H1 (cell line): Measurements from ENCODE around the gene USP3. TPM values are rescaled to one million over a fixed set of nuclear protein-coding genes. Genes with fewer than 3 reads are reported as not detected.
A peak's percentile ranks its signal among the peaks of the same experiment; 100 is the strongest.

Experiments used
- CBX5 ChIP-seq: fragments of 300-800, 300-1000 bp; sonication (generic); IDR thresholded peaks from 2 replicates; pipeline ENCODE4 v1.7.1; 2016; ENCODE audit warnings: antibody characterized with exemption, low read length, low read depth
- GABPA ChIP-seq: IDR thresholded peaks from 2 replicates; pipeline ENCODE4 v1.6.1; 2011; ENCODE audit warnings: mild to moderate bottlenecking, low read length, moderate library complexity, borderline replicate concordance; ENCODE audit not compliant: insufficient read depth
- JUND ChIP-seq: IDR thresholded peaks from 2 replicates; pipeline ENCODE4 v1.6.1; 2011; ENCODE audit warnings: mild to moderate bottlenecking, improper control_type of control experiment, low read length
- POU5F1 ChIP-seq: IDR thresholded peaks from 2 replicates; pipeline ENCODE4 v1.6.1; 2011; ENCODE audit warnings: low read depth, mild to moderate bottlenecking, low read length, moderate library complexity
- RXRA ChIP-seq: IDR thresholded peaks from 2 replicates; pipeline ENCODE4 v1.6.1; 2011; ENCODE audit warnings: low read depth, mild to moderate bottlenecking, low read length, moderate library complexity; ENCODE audit not compliant: insufficient read depth
- polyA plus RNA-seq, 7 experiments: library from polyadenylated mRNA; depleted of rRNA in 3 of 7; stranded (reverse) in 5 of 7; unstranded in 2 of 7; fragments of >200 nt in 5 of 7; fragments of 200-250 nt in 2 of 7; gene quantifications; 1 replicate in 5 of 7; 2 replicates in 1 of 7; 4 replicates in 1 of 7; pipeline versions ENCODE4 v1.2.1 to v1.2.3, GENCODE V29; 2011 to 2013; ENCODE audit warnings: missing spikeins in 2 of 7, mixed read lengths in 2 of 7
- total RNA-seq: library from RNA; stranded (reverse); fragmentation: NEBNext Ultra II Directional; extraction: Animal tissue kit (Norgen Biotek cat#: 25700); gene quantifications from 2 replicates; pipeline ENCODE4 v1.2.1, GENCODE V29; 2021
- TF ChIP-seq, protein P1 (sequence below): fragments of 300-600 bp; sonication (generic); IDR thresholded peaks from 2 replicates; pipeline ENCODE4 v1.7.1; 2012; ENCODE audit warnings: low read length, moderate library complexity, mild to moderate bottlenecking, inconsistent platforms; ENCODE audit not compliant: insufficient replicate concordance
- TF ChIP-seq, protein P2 (sequence below), 3 experiments: IDR thresholded peaks; 1 replicate in 2 of 3; 2 replicates in 1 of 3; pipeline versions ENCODE4 v1.5.1 to v1.6.1; 2011; ENCODE audit warnings: low read length in 3 of 3, mild to moderate bottlenecking in 3 of 3, inconsistent platforms in 2 of 3, low read depth in 1 of 3, moderate library complexity in 1 of 3; ENCODE audit not compliant: insufficient read depth in 1 of 3; ENCODE audit errors: control extremely low read depth in 1 of 3

USP3 gene
- total and polyA plus RNA-seq, 2 of the 8 experiments (the other 6 are each of a cell fraction or from before 2014, with no cell fraction given): 15.5 to 16.2 TPM

DNA sequence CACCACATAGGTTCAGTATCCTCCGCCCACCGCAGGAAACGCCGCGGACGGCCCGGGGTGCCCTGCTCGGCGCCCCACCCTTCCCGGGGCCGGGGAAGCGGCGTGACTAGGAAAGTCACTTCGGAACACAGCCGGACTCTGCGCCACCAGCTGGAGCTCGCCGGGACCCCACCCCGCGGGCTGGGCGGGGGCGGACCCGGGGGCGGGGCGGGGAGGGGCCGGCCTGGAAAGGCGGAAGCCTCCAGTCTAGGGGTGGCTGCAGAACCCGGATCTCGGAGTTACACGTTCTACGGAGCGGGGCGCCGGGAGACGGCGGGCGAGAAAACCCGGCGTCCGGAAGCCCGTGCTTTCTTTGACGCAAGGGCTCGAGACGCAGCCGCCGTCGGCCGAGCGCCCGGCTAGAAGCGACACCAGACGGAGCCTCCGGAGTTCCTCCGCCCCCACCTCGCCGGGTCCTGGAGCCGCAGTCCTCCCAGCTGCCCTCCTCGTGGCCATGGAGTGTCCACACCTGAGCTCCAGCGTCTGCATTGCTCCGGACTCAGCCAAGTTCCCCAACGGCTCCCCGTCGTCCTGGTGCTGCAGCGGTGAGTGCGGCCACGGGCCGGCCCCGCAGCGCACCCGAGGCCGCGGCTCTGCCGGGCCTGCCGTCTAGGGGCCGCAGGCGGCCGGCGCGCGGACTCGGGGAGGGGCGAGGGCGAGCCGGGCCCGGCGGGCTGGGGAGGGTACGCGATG is at the start of gene USP3 (continued):
- TF ChIP-seq CBX5 (no peak), JUND (peak; percentile 56), POU5F1 (no peak), GABPA (peak; percentile 53; the same call in 1 of the 2 replicates), RXRA (peak; percentile 56; the same call in 1 of the 2 replicates)
- TF ChIP-seq, protein P1, sequence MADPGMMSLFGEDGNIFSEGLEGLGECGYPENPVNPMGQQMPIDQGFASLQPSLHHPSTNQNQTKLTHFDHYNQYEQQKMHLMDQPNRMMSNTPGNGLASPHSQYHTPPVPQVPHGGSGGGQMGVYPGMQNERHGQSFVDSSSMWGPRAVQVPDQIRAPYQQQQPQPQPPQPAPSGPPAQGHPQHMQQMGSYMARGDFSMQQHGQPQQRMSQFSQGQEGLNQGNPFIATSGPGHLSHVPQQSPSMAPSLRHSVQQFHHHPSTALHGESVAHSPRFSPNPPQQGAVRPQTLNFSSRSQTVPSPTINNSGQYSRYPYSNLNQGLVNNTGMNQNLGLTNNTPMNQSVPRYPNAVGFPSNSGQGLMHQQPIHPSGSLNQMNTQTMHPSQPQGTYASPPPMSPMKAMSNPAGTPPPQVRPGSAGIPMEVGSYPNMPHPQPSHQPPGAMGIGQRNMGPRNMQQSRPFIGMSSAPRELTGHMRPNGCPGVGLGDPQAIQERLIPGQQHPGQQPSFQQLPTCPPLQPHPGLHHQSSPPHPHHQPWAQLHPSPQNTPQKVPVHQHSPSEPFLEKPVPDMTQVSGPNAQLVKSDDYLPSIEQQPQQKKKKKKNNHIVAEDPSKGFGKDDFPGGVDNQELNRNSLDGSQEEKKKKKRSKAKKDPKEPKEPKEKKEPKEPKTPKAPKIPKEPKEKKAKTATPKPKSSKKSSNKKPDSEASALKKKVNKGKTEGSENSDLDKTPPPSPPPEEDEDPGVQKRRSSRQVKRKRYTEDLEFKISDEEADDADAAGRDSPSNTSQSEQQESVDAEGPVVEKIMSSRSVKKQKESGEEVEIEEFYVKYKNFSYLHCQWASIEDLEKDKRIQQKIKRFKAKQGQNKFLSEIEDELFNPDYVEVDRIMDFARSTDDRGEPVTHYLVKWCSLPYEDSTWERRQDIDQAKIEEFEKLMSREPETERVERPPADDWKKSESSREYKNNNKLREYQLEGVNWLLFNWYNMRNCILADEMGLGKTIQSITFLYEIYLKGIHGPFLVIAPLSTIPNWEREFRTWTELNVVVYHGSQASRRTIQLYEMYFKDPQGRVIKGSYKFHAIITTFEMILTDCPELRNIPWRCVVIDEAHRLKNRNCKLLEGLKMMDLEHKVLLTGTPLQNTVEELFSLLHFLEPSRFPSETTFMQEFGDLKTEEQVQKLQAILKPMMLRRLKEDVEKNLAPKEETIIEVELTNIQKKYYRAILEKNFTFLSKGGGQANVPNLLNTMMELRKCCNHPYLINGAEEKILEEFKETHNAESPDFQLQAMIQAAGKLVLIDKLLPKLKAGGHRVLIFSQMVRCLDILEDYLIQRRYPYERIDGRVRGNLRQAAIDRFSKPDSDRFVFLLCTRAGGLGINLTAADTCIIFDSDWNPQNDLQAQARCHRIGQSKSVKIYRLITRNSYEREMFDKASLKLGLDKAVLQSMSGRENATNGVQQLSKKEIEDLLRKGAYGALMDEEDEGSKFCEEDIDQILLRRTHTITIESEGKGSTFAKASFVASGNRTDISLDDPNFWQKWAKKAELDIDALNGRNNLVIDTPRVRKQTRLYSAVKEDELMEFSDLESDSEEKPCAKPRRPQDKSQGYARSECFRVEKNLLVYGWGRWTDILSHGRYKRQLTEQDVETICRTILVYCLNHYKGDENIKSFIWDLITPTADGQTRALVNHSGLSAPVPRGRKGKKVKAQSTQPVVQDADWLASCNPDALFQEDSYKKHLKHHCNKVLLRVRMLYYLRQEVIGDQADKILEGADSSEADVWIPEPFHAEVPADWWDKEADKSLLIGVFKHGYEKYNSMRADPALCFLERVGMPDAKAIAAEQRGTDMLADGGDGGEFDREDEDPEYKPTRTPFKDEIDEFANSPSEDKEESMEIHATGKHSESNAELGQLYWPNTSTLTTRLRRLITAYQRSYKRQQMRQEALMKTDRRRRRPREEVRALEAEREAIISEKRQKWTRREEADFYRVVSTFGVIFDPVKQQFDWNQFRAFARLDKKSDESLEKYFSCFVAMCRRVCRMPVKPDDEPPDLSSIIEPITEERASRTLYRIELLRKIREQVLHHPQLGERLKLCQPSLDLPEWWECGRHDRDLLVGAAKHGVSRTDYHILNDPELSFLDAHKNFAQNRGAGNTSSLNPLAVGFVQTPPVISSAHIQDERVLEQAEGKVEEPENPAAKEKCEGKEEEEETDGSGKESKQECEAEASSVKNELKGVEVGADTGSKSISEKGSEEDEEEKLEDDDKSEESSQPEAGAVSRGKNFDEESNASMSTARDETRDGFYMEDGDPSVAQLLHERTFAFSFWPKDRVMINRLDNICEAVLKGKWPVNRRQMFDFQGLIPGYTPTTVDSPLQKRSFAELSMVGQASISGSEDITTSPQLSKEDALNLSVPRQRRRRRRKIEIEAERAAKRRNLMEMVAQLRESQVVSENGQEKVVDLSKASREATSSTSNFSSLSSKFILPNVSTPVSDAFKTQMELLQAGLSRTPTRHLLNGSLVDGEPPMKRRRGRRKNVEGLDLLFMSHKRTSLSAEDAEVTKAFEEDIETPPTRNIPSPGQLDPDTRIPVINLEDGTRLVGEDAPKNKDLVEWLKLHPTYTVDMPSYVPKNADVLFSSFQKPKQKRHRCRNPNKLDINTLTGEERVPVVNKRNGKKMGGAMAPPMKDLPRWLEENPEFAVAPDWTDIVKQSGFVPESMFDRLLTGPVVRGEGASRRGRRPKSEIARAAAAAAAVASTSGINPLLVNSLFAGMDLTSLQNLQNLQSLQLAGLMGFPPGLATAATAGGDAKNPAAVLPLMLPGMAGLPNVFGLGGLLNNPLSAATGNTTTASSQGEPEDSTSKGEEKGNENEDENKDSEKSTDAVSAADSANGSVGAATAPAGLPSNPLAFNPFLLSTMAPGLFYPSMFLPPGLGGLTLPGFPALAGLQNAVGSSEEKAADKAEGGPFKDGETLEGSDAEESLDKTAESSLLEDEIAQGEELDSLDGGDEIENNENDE: no peak
- TF ChIP-seq, protein P2, sequence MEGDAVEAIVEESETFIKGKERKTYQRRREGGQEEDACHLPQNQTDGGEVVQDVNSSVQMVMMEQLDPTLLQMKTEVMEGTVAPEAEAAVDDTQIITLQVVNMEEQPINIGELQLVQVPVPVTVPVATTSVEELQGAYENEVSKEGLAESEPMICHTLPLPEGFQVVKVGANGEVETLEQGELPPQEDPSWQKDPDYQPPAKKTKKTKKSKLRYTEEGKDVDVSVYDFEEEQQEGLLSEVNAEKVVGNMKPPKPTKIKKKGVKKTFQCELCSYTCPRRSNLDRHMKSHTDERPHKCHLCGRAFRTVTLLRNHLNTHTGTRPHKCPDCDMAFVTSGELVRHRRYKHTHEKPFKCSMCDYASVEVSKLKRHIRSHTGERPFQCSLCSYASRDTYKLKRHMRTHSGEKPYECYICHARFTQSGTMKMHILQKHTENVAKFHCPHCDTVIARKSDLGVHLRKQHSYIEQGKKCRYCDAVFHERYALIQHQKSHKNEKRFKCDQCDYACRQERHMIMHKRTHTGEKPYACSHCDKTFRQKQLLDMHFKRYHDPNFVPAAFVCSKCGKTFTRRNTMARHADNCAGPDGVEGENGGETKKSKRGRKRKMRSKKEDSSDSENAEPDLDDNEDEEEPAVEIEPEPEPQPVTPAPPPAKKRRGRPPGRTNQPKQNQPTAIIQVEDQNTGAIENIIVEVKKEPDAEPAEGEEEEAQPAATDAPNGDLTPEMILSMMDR (IDR thresholded peaks at IDR 0.05; ENCODE audit: control extremely low read depth in 1 of 3, insufficient read depth in 1 of 3, low read depth in 1 of 3, low read length in 3 of 3): no peak
